ENCODE results near the gene LMF1. TPM values are rescaled to one million over a fixed set of nuclear protein-coding genes. Genes with fewer than 3 reads are reported as not detected.

The LMF1 gene
- total and polyA plus RNA-seq, 2 of the 13 experiments (the other 11 are each of a cell fraction or from before 2014, with no cell fraction given): 6.8 to 8.5 TPM

GRCh38 chr16:851209-851810 lies 119.5 kb downstream of the LMF1 start:
- DNase-seq (ENCODE audit: low spot score): no peak
- no peaks in the 10 kb centered on the region for H3K4me1 ChIP-seq (ENCODE audit: insufficient read depth, low read length)
- no peak for ATAC-seq
- no peaks in the 10 kb centered on the region for H3K79me2 ChIP-seq (ENCODE audit: insufficient read depth, low read length)
- in situ Hi-C loops (cut with HindIII; ENCODE audit: extremely low pct_ligation_motif_present, low pct_unique_long_range_greater_than_20kb) (no loop called here), intact Hi-C loops (cut with micrococcal nuclease; ENCODE audit: unreplicated experiment) (no loop called here)
- WGBS (ENCODE audit: low lambda C conversion rate): no CpG with 5 or more reads among the region's 11 CpGs
- H3K4me2 ChIP-seq (ENCODE audit: low read depth, low read length): no peak overlapping the region
- H3K27ac ChIP-seq (ENCODE audit: extremely low read length, insufficient read depth, low read length): no peak overlapping the region
- FAIRE-seq: no peak
- no peak overlapping the region for H3K9ac ChIP-seq (ENCODE audit: insufficient read depth, low read depth, low read length)
- no peak for TF ChIP-seq PHF5A (CRISPR knock-in tag; IDR thresholded peaks at IDR 0.05; ENCODE audit: low read depth, unreplicated experiment)
- TF ChIP-seq MXD3 (CRISPR knock-in tag; IDR thresholded peaks at IDR 0.05): no peak
- no peak for TF ChIP-seq ATRX (CRISPR knock-in tag; IDR thresholded peaks at IDR 0.05; ENCODE audit: borderline replicate concordance)
- no peak for TF ChIP-seq ZNF12 (CRISPR knock-in tag; IDR thresholded peaks at IDR 0.05)
- no peak for TF ChIP-seq ZFP1 (CRISPR knock-in tag; IDR thresholded peaks at IDR 0.05)
- TF ChIP-seq EHMT2 (IDR thresholded peaks at IDR 0.05; ENCODE audit: borderline replicate concordance, low read depth, low read length): no peak
- TF ChIP-seq, protein P1, sequence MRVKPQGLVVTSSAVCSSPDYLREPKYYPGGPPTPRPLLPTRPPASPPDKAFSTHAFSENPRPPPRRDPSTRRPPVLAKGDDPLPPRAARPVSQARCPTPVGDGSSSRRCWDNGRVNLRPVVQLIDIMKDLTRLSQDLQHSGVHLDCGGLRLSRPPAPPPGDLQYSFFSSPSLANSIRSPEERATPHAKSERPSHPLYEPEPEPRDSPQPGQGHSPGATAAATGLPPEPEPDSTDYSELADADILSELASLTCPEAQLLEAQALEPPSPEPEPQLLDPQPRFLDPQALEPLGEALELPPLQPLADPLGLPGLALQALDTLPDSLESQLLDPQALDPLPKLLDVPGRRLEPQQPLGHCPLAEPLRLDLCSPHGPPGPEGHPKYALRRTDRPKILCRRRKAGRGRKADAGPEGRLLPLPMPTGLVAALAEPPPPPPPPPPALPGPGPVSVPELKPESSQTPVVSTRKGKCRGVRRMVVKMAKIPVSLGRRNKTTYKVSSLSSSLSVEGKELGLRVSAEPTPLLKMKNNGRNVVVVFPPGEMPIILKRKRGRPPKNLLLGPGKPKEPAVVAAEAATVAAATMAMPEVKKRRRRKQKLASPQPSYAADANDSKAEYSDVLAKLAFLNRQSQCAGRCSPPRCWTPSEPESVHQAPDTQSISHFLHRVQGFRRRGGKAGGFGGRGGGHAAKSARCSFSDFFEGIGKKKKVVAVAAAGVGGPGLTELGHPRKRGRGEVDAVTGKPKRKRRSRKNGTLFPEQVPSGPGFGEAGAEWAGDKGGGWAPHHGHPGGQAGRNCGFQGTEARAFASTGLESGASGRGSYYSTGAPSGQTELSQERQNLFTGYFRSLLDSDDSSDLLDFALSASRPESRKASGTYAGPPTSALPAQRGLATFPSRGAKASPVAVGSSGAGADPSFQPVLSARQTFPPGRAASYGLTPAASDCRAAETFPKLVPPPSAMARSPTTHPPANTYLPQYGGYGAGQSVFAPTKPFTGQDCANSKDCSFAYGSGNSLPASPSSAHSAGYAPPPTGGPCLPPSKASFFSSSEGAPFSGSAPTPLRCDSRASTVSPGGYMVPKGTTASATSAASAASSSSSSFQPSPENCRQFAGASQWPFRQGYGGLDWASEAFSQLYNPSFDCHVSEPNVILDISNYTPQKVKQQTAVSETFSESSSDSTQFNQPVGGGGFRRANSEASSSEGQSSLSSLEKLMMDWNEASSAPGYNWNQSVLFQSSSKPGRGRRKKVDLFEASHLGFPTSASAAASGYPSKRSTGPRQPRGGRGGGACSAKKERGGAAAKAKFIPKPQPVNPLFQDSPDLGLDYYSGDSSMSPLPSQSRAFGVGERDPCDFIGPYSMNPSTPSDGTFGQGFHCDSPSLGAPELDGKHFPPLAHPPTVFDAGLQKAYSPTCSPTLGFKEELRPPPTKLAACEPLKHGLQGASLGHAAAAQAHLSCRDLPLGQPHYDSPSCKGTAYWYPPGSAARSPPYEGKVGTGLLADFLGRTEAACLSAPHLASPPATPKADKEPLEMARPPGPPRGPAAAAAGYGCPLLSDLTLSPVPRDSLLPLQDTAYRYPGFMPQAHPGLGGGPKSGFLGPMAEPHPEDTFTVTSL (CRISPR knock-in tag; IDR thresholded peaks at IDR 0.05; ENCODE audit: borderline replicate concordance): no peak
- TF ChIP-seq FOSL1 (CRISPR knock-in tag; IDR thresholded peaks at IDR 0.05; ENCODE audit: borderline replicate concordance): no peak
- no peak for TF ChIP-seq BRF2 (CRISPR knock-in tag; IDR thresholded peaks at IDR 0.05)
- TF ChIP-seq THAP7 (CRISPR knock-in tag; IDR thresholded peaks at IDR 0.05): no peak
- TF ChIP-seq NFKBIZ (CRISPR knock-in tag; IDR thresholded peaks at IDR 0.05): no peak
- no peak for TF ChIP-seq ELF4 (CRISPR knock-in tag; IDR thresholded peaks at IDR 0.05; ENCODE audit: borderline replicate concordance)
- H3K27me3 ChIP-seq (ENCODE audit: control insufficient read depth in 1 of 2, insufficient read depth in 2 of 2, low read length in 2 of 2): peaks cover 2 to 22% of the 10 kb centered on the region in 2 experiments; a peak in 3 of 5 replicates
- peaks cover 12% of the 10 kb centered on the region; the same call in 1 of the 2 replicates for H3K9me3 ChIP-seq (ENCODE audit: low read length)
- ChIA-PET CTCF (ENCODE audit: low intra/inter-chr PET ratio, low total read pairs) (no interaction called here), POLR2A (no interaction called here)
- H3K36me3 ChIP-seq (replicated peaks in 1 of 2; ENCODE audit: control insufficient read depth in 1 of 2, insufficient read depth in 2 of 2, low read length in 2 of 2): no peaks in the 10 kb centered on the region
- no peaks in the 10 kb centered on the region for H4K20me1 ChIP-seq (ENCODE audit: insufficient read depth, low read length)
- no TSS peak for BruUV-seq (replicated peaks)
- H2AFZ ChIP-seq (ENCODE audit: low read length): no peak overlapping the region
- no peak overlapping the region for H3K4me3 ChIP-seq (replicated peaks in 1 of 3; ENCODE audit: insufficient read depth in 1 of 3, low read depth in 2 of 3, low read length in 3 of 3)

Measured in HepG2 (cell line).